Measurements from ENCODE around the gene MRPL19.

DNA sequence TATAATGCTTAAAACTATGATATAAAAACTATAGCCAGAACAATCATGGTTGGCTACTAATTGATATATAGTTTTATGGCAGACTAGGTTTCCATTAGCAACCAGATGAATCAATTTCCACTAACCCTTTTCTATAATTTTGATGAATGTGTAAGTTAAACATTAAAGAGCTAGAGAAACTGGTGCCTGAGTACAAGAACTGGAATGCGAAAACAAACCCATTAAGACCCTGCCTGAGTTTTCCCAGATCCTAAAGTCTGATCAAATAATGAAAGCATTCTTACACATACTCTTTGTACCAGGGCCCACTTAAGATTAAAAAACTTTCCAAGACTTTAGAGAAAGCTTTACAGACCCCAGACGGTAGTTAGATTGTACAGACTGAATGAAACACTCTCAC lies 21.3 kb downstream of the MRPL19 start:
- TF ChIP-seq CTCF (IDR thresholded peaks at IDR 0.05; ENCODE audit: insufficient read depth, low read length, poor library complexity, severe bottlenecking): no peak
- no peak for TF ChIP-seq EZH2phosphoT487 (conservative IDR thresholded peaks at IDR 0.05; ENCODE audit: low read length)
